ENCODE results near the gene CPNE6.
"Not testable (repeated sequence)": the region's sequence is repeated elsewhere in the genome, so short reads cannot be mapped to it uniquely, and the experiment has no call there.

The CPNE6 gene

GRCh38 chr14:24071144-24071697 lies at the start of gene CPNE6:
Gene CPNE6, plus strand, starts transcription at chr14:24071562. Its CDS starts 1,375 bp downstream, at chr14:24072937.
- peak; percentile 49 for DNase-seq (ENCODE audit: low read depth)

- DNase-seq (ENCODE audit: low read depth) = not testable (repeated sequence)
Measured at GRCh38 chr14:24024939-24025418, 46.4 kb upstream of the CPNE6 start.

GRCh38 chr14:24029687-24030086 lies 41.7 kb upstream of the CPNE6 start:
- not testable (repeated sequence) for DNase-seq (ENCODE audit: low read depth)

DNA sequence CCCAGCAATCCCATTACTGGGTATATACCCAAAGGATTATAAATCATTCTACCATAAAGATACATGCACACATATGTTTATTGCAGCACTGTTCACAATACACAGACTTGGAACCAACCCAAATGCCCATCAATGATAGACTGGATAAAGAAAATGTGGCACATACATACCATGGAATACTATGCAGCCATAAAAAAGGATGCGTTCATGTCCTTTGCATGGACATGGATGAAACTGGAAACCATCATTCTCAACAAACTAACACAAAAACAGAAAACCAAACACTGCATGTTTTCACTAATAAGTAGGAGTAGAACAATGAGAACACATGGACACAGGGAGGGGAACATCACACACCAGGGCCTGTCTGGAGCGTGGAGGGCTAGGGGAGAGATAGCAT lies 40.0 kb upstream of the CPNE6 start:
- not testable (repeated sequence) for DNase-seq (ENCODE audit: low read depth)

DNA sequence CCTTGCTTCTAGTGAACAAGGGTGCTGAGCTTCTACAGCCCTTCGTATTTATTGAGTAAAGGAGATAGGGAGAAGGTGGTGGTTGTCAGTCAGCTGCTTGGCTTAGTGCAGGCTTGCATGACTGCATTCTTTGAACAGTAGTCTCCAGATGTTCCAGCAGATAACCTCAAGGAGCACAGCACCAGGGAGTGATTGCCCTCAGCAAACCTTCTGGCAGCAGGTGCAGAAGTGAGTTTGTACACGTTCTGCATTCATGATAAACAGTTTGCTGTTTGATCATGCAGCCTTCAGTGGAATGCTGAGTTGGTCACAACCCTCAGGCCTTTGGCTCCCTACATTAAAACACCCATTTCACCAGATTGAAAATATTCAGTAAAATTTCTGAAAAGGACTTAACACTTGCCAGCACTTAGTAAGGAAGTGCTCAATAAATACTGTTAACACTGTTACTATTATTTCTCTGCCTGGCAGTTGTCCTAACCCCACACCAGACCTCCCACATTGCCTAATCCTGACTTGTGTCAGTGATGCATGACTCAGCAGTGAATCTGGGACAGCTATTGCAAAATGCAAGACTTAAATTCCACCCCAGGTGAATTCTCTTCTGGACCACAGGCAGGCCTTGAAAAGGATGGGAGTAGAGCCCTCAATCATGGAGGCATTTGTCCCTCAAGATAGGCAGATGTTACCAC lies 38.5 kb upstream of the CPNE6 start:
- DNase-seq (ENCODE audit: low read depth) = no peak

DNA sequence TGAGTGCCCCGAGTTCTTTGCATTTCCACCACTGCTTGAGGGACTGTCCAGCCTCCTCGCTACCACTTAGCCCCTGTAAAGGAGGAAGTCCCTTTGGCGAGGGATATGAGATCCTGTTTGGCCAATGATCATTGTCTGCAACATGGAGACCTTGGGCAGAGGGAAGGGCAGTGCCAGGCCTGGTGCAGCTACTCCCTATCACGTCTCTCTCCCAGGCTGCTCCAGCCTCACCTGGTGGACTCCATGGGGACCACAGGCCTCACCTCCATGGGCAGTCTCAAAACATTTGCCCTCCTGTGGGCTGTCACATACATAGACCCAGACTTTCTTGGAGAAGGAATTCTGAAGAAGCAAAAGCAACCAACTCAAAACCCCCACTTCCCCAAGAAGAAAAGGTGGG lies 35.6 kb upstream of the CPNE6 start:
- DNase-seq (ENCODE audit: low read depth) = not testable (repeated sequence)

GRCh38 chr14:24036169-24036962 lies 35.0 kb upstream of the CPNE6 start:
- DNase-seq (ENCODE audit: low read depth) = peak; percentile 48

- not testable (repeated sequence) for DNase-seq (ENCODE audit: low read depth)
Measured at GRCh38 chr14:24036963-24037657, 34.3 kb upstream of the CPNE6 start.

DNA sequence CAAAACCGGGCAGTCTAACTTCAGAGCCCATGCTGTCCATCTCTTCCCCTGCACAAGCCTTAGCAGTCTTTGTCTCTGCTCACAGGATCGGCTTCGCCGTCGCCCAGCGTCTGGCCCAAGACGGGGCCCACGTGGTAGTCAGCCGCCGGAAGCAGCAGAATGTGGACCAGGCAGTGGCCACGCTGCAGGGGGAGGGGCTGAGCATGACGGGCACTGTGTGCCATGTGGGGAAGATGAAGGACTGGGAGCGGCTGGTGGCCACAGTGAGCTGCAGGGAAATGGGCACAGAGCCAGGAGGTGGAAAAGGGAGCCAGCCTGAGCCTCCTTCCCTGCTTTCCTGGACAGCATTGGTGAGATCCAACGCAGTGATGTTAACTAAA lies 33.7 kb upstream of the CPNE6 start:
- no peak for DNase-seq (ENCODE audit: low read depth)

DNA sequence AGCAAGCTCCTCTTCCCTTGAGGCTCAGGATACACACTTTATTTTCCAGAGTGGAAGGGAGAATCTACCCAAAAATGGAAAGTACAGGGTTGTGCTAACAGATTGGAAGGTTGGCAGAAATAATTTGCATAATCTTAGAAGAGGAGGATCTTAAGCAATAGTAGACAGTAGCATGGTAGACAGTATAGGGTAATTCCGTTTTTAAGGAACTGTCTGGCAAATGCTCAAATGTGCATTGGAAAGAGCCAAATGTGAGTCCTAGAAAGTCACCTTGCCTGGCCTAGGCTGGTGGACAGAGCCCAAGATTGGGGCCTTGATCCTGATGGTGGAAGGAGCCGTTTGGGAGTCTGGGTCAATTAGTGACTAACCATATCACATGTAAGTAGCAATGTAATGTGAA lies 32.7 kb upstream of the CPNE6 start:
- no peak for DNase-seq (ENCODE audit: low read depth)

- no peak for DNase-seq (ENCODE audit: low read depth)
Measured at GRCh38 chr14:24040692-24041091, 30.7 kb upstream of the CPNE6 start.

DNA sequence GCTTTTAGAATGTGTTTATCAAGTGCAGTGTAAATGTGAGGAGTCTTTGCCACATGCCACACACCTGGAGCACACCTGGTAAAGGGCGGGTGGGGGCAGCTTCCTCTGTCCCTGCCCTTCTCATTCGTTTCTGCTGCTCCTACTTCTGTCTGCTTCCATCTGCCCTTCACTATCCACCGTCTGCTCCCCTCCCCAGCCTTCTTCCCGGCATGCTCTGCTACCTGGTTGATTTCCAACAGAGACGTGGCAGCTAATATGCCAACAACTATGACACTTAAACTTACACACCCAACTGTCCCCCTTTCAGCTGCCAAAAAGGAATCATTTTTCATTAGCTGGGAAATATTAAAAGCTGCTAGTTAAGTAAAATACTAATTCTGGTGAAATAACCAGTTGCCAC lies 28.6 kb upstream of the CPNE6 start:
- DNase-seq (ENCODE audit: low read depth) = no peak

- not testable (repeated sequence) for DNase-seq (ENCODE audit: low read depth)
Measured at GRCh38 chr14:24049002-24049401, 22.4 kb upstream of the CPNE6 start.

- not testable (repeated sequence) for DNase-seq (ENCODE audit: low read depth)
Measured at GRCh38 chr14:24050753-24051152, 20.6 kb upstream of the CPNE6 start.

DNA sequence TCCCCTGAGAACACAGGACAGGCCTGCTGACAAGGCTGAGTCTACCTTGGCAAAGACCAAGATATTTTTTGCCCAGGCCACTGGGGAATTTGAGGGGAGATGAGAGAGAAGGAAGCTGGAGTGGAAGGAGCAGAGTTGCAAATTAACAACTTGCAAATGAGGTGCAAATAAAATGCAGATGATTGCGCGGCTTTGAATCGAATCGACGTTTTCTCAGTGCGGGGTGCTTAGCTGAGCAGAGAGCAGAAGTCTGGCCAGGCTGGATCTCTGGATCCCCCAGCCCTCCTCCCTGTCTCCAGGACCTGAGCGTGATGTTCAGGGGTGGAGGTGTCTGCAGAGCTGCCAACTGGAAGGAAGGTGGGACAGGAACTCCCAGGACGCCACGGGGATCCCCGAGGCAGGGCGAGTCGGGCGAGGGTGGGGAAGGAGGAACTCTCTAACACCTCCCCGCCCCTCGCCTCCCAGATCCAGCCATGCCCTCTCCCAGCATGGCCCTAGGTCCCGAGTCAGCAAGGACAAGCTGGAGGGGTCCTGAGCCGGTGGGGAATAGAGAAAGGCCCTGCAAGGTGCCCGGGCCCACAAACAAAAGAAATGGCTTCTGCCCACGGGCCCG lies 20.1 kb upstream of the CPNE6 start:
- no peak for DNase-seq (ENCODE audit: low read depth)

- DNase-seq (ENCODE audit: low read depth) = peak; percentile 44
Measured at GRCh38 chr14:24051789-24052655, 19.3 kb upstream of the CPNE6 start, which contains the start of gene CARMIL3. Gene CARMIL3, plus strand, starts transcription at chr14:24052009. Its CDS starts 145 bp downstream, at chr14:24052154.

- DNase-seq (ENCODE audit: low read depth) = peak; percentile 66
Measured at GRCh38 chr14:24052656-24053547, 18.5 kb upstream of the CPNE6 start.

- DNase-seq (ENCODE audit: low read depth) = no peak
Measured at GRCh38 chr14:24053548-24054323, 17.6 kb upstream of the CPNE6 start.

- no peak for DNase-seq (ENCODE audit: low read depth)
Measured at GRCh38 chr14:24054324-24054641, 17.1 kb upstream of the CPNE6 start.

All from stimulated activated CD8-positive, alpha-beta memory T cell treated with anti-CD3 and anti-CD28 coated beads, Interleukin-4, amount 100 ng/mL, for 24 hours (primary cell).